T follicular helper cell (primary cell): ENCODE results near the gene RBBP8.
A peak's percentile ranks its signal among the peaks of the same experiment; 100 is the strongest.

ENCODE experiments used
- DNase-seq: peaks from one replicate; pipeline ENCODE4 v3.0.0-alpha.2; 2020; ENCODE audit warnings: low read depth

The RBBP8 gene

GRCh38 chr18:23063502-23063901, 130.4 kb downstream of the RBBP8 start:
- DNase-seq = no peak

DNA sequence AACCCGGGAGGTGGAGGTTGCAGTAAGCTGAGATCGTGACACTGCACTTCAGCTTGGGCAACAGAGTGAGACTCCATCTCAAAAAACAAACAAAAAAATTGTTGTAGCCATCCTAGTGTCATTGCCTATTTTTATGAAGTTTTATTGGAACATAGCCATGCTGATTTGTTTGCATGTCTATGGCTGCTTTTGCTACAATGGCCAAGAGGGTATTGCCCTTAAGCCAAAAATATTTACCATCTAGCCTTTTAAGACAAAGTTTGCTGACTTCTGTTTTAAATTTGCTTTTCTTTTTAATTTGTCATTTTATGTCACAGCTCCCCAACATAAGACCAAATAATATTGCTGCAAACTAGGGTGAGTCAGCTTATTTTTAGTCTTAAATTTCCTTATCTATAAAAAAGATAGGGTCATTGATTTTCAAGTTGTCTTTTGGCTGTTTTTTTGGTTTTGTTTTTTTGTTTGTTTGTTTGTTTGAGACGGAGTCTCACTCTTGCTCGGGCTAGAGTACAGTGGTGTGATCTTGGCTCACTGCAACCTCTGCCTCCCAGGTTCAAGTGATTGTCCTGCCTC, 132.2 kb downstream of the RBBP8 start:
- no peak for DNase-seq

DNA sequence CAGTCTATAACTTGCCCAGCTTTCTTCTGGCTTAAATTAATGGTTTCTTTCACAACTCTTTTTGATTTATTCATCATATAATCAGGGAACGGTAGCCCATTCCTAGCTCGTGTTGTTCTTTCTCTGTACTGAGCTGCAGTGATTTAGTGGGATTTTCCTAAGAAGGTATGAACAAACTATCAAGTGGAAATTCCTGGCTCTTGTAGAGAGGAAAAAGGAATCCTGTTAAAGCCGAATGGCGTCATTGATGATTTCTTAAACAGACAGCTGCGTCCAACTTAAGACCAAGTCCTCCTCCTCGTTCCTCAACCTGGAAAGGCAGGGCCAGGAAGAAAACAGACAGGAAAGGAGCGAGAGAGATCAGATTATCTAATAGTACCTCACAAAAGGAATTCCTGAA, 132.9 kb downstream of the RBBP8 start:
- no peak for DNase-seq

GRCh38 chr18:23066504-23067039, 133.4 kb downstream of the RBBP8 start:
- no peak for DNase-seq

GRCh38 chr18:23067236-23067635, 134.1 kb downstream of the RBBP8 start:
- no peak for DNase-seq

GRCh38 chr18:23068011-23068410, 134.9 kb downstream of the RBBP8 start:
- no peak for DNase-seq

DNA sequence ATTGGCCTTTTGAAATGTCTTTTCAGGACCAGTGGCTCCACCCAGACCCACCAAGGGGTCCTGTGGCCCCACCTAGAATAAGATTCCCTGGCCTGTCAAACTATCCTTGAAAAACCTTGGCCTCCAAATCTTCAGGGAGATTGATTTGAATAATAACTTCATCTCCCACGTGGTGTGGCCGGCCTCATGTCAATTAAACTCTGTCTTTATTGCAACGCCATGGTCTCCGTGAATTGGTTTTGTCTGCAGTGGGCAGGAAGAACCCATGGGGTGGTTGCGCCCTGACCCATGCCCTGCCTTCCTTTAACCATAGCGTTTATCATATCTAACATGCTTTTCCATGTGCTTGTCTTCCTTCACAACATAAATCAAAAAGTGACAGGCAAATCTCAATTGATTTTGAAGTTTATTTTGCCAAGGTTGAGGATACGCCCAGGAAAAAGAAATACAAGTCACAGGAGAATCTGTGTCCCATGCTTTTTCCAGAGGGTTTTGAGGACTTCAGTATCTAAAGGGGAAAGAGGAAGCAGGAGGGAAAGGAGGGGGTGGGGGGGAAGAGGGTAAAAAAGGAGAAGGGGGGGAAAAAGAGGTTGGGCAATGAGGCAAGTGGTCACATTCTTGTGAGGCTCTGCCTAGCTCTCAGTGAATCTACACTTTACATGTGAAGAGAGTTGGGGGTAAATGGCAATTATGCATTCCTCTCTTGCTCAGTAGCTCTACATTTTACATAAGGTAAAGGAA, 135.6 kb downstream of the RBBP8 start:
- DNase-seq = no peak

GRCh38 chr18:23069481-23069880, 136.4 kb downstream of the RBBP8 start:
- DNase-seq = peak; percentile 15

DNA sequence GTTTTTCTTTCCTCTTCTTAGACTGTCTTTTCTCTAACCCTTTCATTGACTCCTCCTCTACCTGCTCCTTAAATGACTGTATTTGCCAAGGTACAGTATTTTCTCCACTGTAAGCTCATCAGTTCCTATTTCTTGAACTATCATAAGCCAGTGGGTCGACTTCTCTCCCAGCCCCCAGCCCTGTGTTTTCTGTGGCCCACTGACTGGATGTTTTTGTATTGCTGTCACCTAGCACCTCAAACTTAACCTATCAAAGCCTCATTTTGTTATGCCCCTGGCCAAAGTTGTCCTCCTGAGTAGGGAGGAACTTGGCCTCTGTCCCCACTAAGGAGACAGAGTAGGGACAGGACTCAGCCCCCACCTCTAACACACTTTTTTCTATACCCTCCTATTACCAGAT, 136.8 kb downstream of the RBBP8 start:
- no peak for DNase-seq

GRCh38 chr18:23071285-23071684, 138.2 kb downstream of the RBBP8 start:
- DNase-seq = peak; percentile 73

- DNase-seq = no peak
Observed at GRCh38 chr18:23072079-23072478, 139.0 kb downstream of the RBBP8 start.

- DNase-seq = no peak
Observed at GRCh38 chr18:23073996-23074606, 141.0 kb downstream of the RBBP8 start.
